HG03039 (cell line): Measurements from ENCODE around the gene COP1.

Experiments used
- ATAC-seq: cut with Tn5 transposase; IDR thresholded peaks from one replicate; pipeline ENCODE4 v1.9.1; 2021; ENCODE audit warnings: mild to moderate bottlenecking, moderate library complexity; ENCODE audit not compliant: unreplicated experiment

Gene COP1

DNA sequence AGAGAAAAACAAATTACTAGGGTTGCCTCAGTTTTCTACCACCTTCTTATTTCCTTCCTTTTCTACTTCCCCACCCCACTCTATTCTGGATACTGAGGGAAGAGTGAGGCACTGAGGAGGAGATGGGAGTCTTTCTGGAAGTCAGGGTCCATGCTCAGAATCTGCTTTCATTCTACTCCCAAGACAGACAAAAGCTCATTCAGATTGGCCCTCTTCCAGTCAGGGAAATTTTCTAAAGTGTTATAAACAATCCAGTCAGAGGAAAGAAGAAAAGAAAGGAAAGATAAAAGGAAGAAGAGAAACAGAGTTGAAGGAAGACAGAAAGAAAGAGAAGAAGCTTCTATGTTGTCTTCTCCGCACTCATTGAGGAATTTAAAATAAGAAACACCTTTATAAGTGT lies 228.6 kb downstream of the COP1 start:
- no peak for ATAC-seq

DNA sequence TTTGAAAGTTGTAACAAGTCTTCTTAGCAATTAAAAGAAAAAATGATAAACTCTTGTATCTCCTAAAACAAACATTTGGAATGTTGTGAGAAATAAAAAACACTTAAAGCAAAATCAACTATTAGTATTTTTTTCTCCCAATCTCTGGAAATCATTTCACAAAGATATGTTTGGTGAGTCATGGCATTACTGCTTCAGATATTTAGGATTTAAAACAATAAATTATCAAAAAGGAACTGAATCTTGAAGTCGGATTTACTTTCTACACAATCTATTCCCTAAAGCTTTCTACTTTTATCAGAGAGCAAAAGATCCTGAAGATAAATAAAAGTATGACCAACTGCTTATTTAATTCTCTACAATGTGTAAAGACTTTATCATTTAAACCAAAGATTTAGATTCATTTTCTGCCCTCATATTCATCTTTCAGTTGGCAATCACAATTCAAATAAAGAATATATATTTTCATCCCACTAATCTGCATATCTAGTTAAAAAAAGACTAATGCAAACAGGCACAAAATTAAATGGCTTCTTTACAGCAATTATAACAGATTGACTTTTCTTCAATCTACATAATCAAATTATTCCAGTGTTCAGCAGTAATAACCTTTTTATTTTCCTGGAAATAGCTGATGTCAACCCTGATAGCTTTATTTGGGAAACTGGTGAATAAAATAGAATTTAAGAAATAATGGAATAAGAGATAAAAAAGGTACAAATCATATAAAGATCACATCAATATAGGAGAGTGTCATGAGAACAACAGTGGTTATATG lies 230.0 kb downstream of the COP1 start:
- no peak for ATAC-seq

GRCh38 chr1:175969231-175969630 lies 237.9 kb downstream of the COP1 start:
- no peak for ATAC-seq

- ATAC-seq = peak; percentile 60
Measured at GRCh38 chr1:175968486-175969172, 238.5 kb downstream of the COP1 start.

GRCh38 chr1:175963740-175964139 lies 243.3 kb downstream of the COP1 start:
- ATAC-seq = no peak

DNA sequence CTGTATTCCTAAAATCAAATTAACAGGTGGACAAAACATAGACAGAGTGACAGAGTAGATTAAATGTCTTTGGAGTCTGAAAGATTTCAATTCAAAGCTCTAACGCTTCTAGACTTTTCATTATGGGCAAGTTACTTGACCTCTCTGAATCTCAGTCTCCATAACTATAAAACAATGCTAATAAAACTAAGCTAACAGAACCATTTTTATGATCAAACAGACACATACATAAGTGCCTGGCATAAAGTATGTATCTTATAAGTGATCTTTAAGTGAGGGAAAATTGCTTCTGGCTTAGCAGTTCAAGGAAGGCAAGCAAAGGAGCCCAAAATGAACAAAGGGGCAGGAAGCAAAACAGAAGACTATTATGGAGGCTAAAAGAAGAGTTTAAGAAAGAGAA lies 246.9 kb downstream of the COP1 start:
- ATAC-seq = no peak

DNA sequence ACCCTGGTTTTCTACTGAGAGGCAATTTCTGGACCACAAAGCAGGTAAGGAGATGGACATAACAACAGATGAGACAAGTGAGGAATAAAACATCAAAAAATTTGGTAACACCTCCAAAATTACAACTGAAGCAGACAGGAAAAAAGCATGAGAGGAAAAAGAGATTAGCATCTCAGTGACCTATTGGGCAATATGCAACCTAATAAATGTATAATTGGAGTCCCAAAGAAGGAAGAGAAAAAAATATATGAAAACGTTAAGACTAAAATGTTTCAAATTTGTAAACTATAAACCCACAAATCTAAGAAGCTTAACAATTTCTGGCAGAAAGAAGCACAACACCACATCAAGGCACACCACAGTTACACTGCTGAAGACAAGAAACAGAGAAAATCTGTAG lies 255.5 kb downstream of the COP1 start:
- no peak for ATAC-seq

- no peak for ATAC-seq
Measured at GRCh38 chr1:175947771-175948170, 259.3 kb downstream of the COP1 start.

DNA sequence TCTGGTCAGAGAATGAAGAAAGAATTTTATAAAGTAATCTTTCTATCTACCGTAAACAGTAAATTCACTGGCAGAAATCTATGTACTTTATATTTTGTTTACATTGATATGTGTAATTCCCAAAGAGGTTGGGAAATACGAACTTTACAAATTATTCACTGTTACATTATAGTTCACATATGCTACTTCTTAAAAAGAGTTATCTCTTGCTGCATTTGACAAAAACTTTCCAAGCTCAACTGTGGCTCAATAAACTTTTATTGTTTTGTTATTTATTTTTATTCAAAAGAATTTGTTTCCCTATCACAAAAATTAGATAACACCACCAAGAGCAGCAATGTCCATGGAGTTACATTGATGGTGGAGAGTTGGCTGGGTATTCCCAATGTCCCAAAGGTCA lies 262.5 kb downstream of the COP1 start:
- no peak for ATAC-seq

- no peak for ATAC-seq
Measured at GRCh38 chr1:175941164-175941563, 265.9 kb downstream of the COP1 start.

- ATAC-seq = no peak
Measured at GRCh38 chr1:175936736-175937135, 270.4 kb downstream of the COP1 start.

GRCh38 chr1:175935566-175936115 lies 271.4 kb downstream of the COP1 start:
- no peak for ATAC-seq

DNA sequence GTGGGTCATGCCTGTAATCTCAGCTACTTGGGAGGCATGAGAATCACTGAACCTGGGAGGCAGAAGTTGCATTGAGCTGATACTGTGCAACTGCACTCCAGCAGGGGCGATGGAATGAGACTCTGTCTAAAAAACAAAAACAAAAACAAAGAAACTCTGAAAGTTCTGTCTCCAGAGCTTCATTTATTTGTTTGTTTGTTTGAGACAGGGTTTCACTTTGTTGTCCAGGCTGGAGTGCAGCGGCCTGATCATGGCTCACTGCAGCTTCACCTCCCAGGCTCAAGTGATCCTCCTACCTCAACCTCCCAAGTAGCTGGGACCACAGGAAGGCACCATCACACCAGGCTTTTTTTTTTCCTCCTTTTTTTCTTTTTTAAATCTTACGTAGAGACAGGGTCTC lies 271.9 kb downstream of the COP1 start:
- ATAC-seq = no peak

DNA sequence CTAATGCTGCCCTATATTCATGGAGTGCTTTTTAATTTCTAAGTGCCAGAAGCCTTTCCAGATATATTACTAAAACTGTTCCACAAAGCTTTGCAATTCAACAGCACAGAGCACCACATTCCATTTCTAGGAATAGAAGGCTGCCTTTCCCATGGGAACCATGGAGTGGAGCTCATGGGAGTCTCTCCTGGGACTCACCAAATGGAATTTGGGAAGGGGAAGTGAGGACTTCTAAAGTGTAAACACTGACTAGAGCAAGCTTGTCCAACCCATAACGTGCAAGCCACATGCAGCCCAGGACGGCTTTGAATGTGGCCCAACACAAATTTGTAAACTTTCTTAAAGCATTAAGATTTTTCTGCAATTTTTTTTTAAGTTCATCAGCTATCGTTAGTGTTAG lies 273.3 kb downstream of the COP1 start:
- no peak for ATAC-seq

GRCh38 chr1:175927944-175928343 lies 279.1 kb downstream of the COP1 start:
- no peak for ATAC-seq

DNA sequence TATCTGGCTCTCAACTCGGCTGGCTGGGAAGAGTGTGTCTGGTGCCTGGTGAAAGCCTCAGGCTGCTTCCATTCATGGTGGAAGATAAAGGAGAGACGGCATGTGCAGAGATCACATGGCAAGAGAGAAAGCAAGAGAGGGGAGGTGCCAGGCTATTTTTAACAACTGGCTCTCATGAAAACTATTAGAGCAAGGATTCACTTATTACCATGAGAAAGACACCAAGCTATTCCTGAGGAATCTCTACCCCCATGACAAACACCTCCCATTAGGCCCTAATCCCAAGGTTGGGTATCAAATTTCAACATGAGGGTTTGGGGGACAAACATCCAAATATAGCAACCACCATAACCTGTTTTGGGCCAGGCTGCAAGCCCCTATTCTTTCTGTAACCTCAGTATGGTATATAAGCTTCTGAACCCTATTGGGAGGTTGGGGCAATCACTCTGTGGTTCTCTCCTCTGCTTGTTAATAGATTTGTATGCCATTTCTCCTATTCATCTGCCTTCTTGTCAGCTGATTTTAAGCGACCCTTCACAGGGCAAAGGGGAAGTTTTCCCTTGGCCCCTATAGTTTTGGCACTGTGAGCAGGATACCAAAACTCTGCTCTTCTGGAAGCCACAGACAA lies 284.7 kb downstream of the COP1 start:
- ATAC-seq = no peak

DNA sequence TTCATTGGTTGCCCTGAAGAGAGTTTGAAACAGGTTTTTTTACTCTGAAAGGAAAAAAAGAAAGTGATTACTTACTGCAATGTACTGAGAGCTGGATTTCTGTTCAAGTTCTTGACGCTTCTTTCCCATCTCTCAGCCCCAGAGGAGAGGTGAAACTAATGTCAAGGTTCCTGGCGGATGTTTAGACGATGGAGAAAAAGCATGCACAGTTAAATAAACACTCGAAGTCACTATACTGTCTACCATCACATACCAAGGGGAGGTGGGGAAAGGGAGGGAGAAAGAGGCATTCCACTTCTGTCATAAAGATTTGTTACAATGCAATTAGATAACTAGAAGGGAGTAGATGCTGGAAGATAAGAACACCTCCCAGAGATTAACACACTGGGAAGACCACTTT lies 286.7 kb downstream of the COP1 start:
- ATAC-seq = no peak

- no peak for ATAC-seq
Measured at GRCh38 chr1:175919001-175919400, 288.1 kb downstream of the COP1 start.

- no peak for ATAC-seq
Measured at GRCh38 chr1:175918364-175918801, 288.7 kb downstream of the COP1 start.

GRCh38 chr1:175914115-175914514 lies 293.0 kb downstream of the COP1 start:
- ATAC-seq = no peak

DNA sequence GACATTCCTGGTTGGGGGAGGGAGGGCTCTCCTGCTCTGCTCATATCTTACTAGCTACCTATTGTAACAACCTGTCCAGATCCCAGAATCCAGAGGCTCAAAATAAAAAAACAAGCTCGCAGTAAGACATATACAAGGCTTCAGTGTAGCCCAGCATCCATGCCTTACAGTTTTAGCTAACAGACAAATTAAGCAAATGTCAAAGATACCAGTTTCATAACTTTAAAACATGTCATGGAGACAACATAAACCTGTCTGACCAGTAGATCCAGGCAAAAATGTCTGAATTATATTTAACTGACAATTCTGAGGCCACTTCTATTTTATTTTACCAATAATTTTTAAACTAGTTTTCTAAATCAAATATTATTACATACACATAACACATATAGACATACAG lies 295.9 kb downstream of the COP1 start:
- no peak for ATAC-seq

DNA sequence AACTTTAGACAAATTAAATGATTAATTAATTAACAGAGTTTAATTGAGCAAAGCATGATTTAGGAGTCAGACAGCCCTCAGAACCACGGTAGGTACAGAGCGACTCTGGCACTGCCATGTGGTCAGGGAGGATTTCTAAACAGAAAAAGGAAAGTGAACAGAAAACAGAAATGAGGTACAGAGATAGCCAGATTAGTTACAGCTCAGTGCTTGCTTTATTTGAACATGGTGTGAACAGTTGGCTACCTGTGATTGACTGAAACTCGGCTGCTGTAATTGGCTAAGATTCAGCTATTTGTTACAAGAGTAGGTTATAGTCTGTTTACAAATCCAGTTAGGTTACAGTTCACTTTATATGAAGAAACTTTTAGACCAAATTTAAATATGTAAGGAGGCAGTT lies 300.7 kb downstream of the COP1 start:
- ATAC-seq = no peak
